Measurements from ENCODE around the gene NELFB. TPM values are rescaled to one million over a fixed set of nuclear protein-coding genes. Genes with fewer than 3 reads are reported as not detected.

The NELFB gene
- total and polyA plus RNA-seq, 9 of the 15 experiments (the other 6 are each of a cell fraction or from before 2014, with no cell fraction given) = 0.24 to 84.0 (median 29.7) TPM

- 0 out of 4 replicates have a peak, but pooled peaks of 1 of the 2 experiments have one; percentile 24 for TF ChIP-seq UBTF (IDR thresholded peaks at IDR 0.05; ENCODE audit: borderline replicate concordance in 1 of 2, low read depth in 2 of 2, low read length in 2 of 2)
- TF ChIP-seq RBFOX2 (IDR thresholded peaks at IDR 0.05; ENCODE audit: low read depth, low read length) = peak; percentile 19
Measured at GRCh38 chr9:137255448-137256114, 454 bp downstream of the NELFB start (continued).

- Histone ChIP-seq H3K4me2 (ENCODE audit: insufficient read depth, low read length) (peak overlapping the region; percentile 97), H3K9me3 (replicated peaks; ENCODE audit: control insufficient read depth, insufficient read depth, low read depth, low read length) (no peaks in the 10 kb centered on the region), H3K9me1 (ENCODE audit: control insufficient read depth, insufficient read depth, low read length) (no peaks in the 10 kb centered on the region), H3K27me3 (ENCODE audit: control insufficient read depth in 2 of 2, insufficient read depth in 2 of 2, low read length in 2 of 2) (no peaks in the 10 kb centered on the region), H3K4me1 (replicated peaks in 1 of 2; ENCODE audit: control insufficient read depth in 2 of 2, insufficient read depth in 2 of 2, low read length in 2 of 2) (peaks cover 13 to 55% of the 10 kb centered on the region in 2 experiments), H3K9ac (ENCODE audit: insufficient read depth in 1 of 2, low read depth in 2 of 2, low read length in 2 of 2) (peak overlapping the region; percentile 90 to 95; a peak in 3 of 4 replicates), H3K4me3 (peak overlapping the region; percentile 100), H2AFZ (ENCODE audit: low read depth, low read length) (no peak overlapping the region), H3K27ac (ENCODE audit: extremely low read depth, low read depth, low read length) (no peak overlapping the region; the same call in 1 of the 3 replicates), H3K36me3 (ENCODE audit: control insufficient read depth, insufficient read depth, low read length) (peaks cover 31% of the 10 kb centered on the region), H3K79me2 (ENCODE audit: control insufficient read depth, insufficient read depth, low read length) (peaks cover 39% of the 10 kb centered on the region), H4K20me1 (replicated peaks; ENCODE audit: control insufficient read depth, insufficient read depth, low read length) (no peaks in the 10 kb centered on the region; the same call in 1 of the 2 replicates)
- ATAC-seq (no peak), DNase-seq (ENCODE audit: extremely low read depth in 1 of 4, low spot score in 3 of 4) (no peak), FAIRE-seq (no peak)
- intact Hi-C loops (cut with micrococcal nuclease) (no loop called here), in situ Hi-C loops (cut with MboI) (no loop called here)
- TF ChIP-seq SMC3 (conservative IDR thresholded peaks at IDR 0.05; ENCODE audit: insufficient read depth, low read depth, low read length) (no peak), KAT7 (CRISPR knock-in tag; IDR thresholded peaks at IDR 0.05; ENCODE audit: borderline replicate concordance) (0 out of 2 replicates have a peak, but pooled peaks have one; percentile 10), CEBPZ (IDR thresholded peaks at IDR 0.05; ENCODE audit: borderline replicate concordance, low read depth, low read length) (no peak), SIN3A (IDR thresholded peaks at IDR 0.05; ENCODE audit: borderline replicate concordance in 2 of 2, control insufficient read depth in 1 of 2, low read depth in 2 of 2, low read length in 2 of 2) (0 out of 4 replicates have a peak, but pooled peaks of 1 of the 2 experiments have one; percentile 11)
- BruUV-seq (replicated peaks) = no TSS peak
- ChIA-PET POLR2A (interaction anchor here (0.7 to 8.3 kb wide), 3 partner anchors 10 to 17 kb away, joined by 3 to 221 read pairs (median 4); partner anchors contain the start of gene TUBB4B), CTCF (ENCODE audit: low intra/inter-chr PET ratio) (no interaction called here)
- 84% methylated on average over 15 of the region's 15 CpGs for WGBS (ENCODE audit: insufficient coverage, low coverage, missing lambda C conversion rate)
Measured at GRCh38 chr9:137256362-137256761, 1.2 kb downstream of the NELFB start.
